K562 (cell line): Measurements from ENCODE around the gene GNG3. TPM values are rescaled to one million over a fixed set of nuclear protein-coding genes. Genes with fewer than 3 reads are reported as not detected.

Experiments used
- ARID2 ChIP-seq: fragments of 450-650 bp; IDR thresholded peaks from 2 replicates; pipeline ENCODE4 v1.6.1; 2017; ENCODE audit warnings: antibody characterized with exemption, mild to moderate bottlenecking
- BDP1 ChIP-seq: IDR thresholded peaks from 3 replicates; pipeline ENCODE4 v1.6.1; 2011; ENCODE audit not compliant: insufficient read length, insufficient read depth
- ELF4 ChIP-seq: fragments of 450-650 bp; formaldehyde crosslinking; IDR thresholded peaks from 2 replicates; pipeline ENCODE4 v1.4.0; 2022; ENCODE audit warnings: missing genetic modification characterization
- FIP1L1 ChIP-seq: fragments of 200-400 bp; formaldehyde crosslinking; IDR thresholded peaks from 2 replicates; pipeline ENCODE4 v1.6.1; 2018; ENCODE audit warnings: mild to moderate bottlenecking, low read depth, low read length; ENCODE audit not compliant: poor library complexity, severe bottlenecking
- FOXA1 ChIP-seq: fragments of 450-650 bp; IDR thresholded peaks from 2 replicates; pipeline ENCODE4 v1.6.1; 2016; ENCODE audit warnings: mild to moderate bottlenecking, borderline replicate concordance
- FOXJ2 ChIP-seq: fragments of 200-800 bp; sonication (Bioruptor generic); IDR thresholded peaks from 2 replicates; pipeline ENCODE4 v1.6.1; 2016; ENCODE audit warnings: missing genetic modification characterization, missing compliant biosample characterization
- MAFK ChIP-seq: IDR thresholded peaks from 2 replicates; pipeline ENCODE4 v1.6.1; 2011; ENCODE audit warnings: low read length, improper control_type of control experiment
- MXI1 ChIP-seq: IDR thresholded peaks from 2 replicates; pipeline ENCODE4 v1.6.1; 2011; ENCODE audit warnings: low read depth, mild to moderate bottlenecking, improper control_type of control experiment, low read length
- NFIC ChIP-seq: fragments of 450-650 bp; IDR thresholded peaks from 2 replicates; pipeline ENCODE4 v1.6.1; 2017; ENCODE audit warnings: mild to moderate bottlenecking, inconsistent platforms
- NR0B1 ChIP-seq: fragments of 450-650 bp; IDR thresholded peaks from one replicate; pipeline ENCODE4 v1.6.1; 2018; ENCODE audit warnings: mild to moderate bottlenecking, moderate library complexity; ENCODE audit not compliant: partially characterized antibody
- POLR2B ChIP-seq: fragments of 450-650 bp; IDR thresholded peaks from 2 replicates; pipeline ENCODE4 v1.6.1; 2018; ENCODE audit warnings: low read depth; ENCODE audit not compliant: partially characterized antibody
- PREB ChIP-seq: sonication (generic); formaldehyde crosslinking; IDR thresholded peaks from 2 replicates; pipeline ENCODE4 v1.8.1; 2023; ENCODE audit warnings: mild to moderate bottlenecking, missing genetic modification reagents
- SP1 ChIP-seq: sonication (generic); formaldehyde crosslinking; IDR thresholded peaks from 2 replicates; pipeline ENCODE4 v1.8.1; 2022; ENCODE audit warnings: mild to moderate bottlenecking, missing genetic modification reagents
- STAT5A ChIP-seq: IDR thresholded peaks from 2 replicates; pipeline ENCODE4 v1.6.1; 2012; ENCODE audit warnings: low read length, inconsistent platforms, borderline replicate concordance
- STAT6 ChIP-seq: sonication (generic); formaldehyde crosslinking; IDR thresholded peaks from 2 replicates; pipeline ENCODE4 v1.8.1; 2023; ENCODE audit warnings: mild to moderate bottlenecking, missing genetic modification reagents
- USF2 ChIP-seq: sonication (generic); formaldehyde crosslinking; IDR thresholded peaks from 2 replicates; pipeline ENCODE4 v1.5.0; 2020; ENCODE audit warnings: missing genetic modification reagents
- polyA plus RNA-seq, 8 experiments: library from polyadenylated mRNA; depleted of rRNA in 4 of 8; stranded (reverse) in 5 of 8; unstranded in 3 of 8; fragments of >200 nt; fragmentation: Nextera tagmentation in 2 of 8; fragmentation: Illumina TruSeq in 1 of 8; extraction: Ambion mirVana in 2 of 8; extraction: Trizol in 1 of 8; gene quantifications; 2 replicates each; pipeline versions ENCODE4 v1.2.1 to v1.2.3, GENCODE V29; 2011 to 2014; ENCODE audit warnings: inconsistent platforms in 1 of 8, missing spikeins in 1 of 8
- total RNA-seq, 7 experiments: library from RNA; depleted of rRNA in 6 of 7; stranded (reverse); fragments of >200 nt in 6 of 7; fragmentation: Illumina TruSeq in 2 of 7; extraction: Trizol in 2 of 7; gene quantifications; 2 replicates each; pipeline versions ENCODE4 v1.2.1 to v1.2.3, GENCODE V29; 2011 to 2021; ENCODE audit warnings: low replicate concordance in 1 of 7

GNG3 gene
- total and polyA plus RNA-seq, 9 of the 15 experiments (the other 6 are each of a cell fraction or from before 2014, with no cell fraction given), result 0.07 TPM; not detected in 8

- TF ChIP-seq BDP1 (no peak), PREB (CRISPR knock-in tag) (no peak), NR0B1 (no peak), FOXJ2 (0 out of 2 replicates have a peak, but pooled peaks have one; percentile 39), STAT5A (no peak; the same call in 1 of the 2 replicates), NFIC (peak; percentile 64; the same call in 1 of the 2 replicates), ARID2 (no peak), MAFK (no peak), USF2 (CRISPR knock-in tag) (peak; percentile 99), MXI1 (0 out of 2 replicates have a peak, but pooled peaks have one; percentile 39), SP1 (CRISPR knock-in tag) (peak; percentile 32; the same call in 1 of the 2 replicates), FIP1L1 (peak; percentile 67), POLR2B (peak; percentile 64), STAT6 (no peak), FOXA1 (no peak), ELF4 (CRISPR knock-in tag) (no peak)
These were observed 28.4 kb upstream of the GNG3 start, which contains the start of gene UBXN1 (continued) for GRCh38 chr11:62678770-62679696.
